ENCODE results near the gene CELF2.

CELF2 gene

GRCh38 chr10:11093771-11094736 lies 76.4 kb downstream of the CELF2 start:
- ATAC-seq = no peak

GRCh38 chr10:11095374-11095801 lies 77.7 kb downstream of the CELF2 start:
- ATAC-seq = no peak
- TF ChIP-seq ISL1 (CRISPR knock-in tag; IDR thresholded peaks at IDR 0.05) = no peak
- TF ChIP-seq RARB (CRISPR knock-in tag; IDR thresholded peaks at IDR 0.05) = no peak
- no peak for TF ChIP-seq ZFP3 (CRISPR knock-in tag; IDR thresholded peaks at IDR 0.05)
- TF ChIP-seq TOX (CRISPR knock-in tag; IDR thresholded peaks at IDR 0.05; ENCODE audit: borderline replicate concordance) = no peak
- TF ChIP-seq GLIS3 (CRISPR knock-in tag; IDR thresholded peaks at IDR 0.05) = no peak
- TF ChIP-seq ZNF70 (CRISPR knock-in tag; IDR thresholded peaks at IDR 0.05) = no peak
- TF ChIP-seq ARNTL (CRISPR knock-in tag; IDR thresholded peaks at IDR 0.05; ENCODE audit: borderline replicate concordance, low read depth) = no peak
- TF ChIP-seq PPARA (CRISPR knock-in tag; IDR thresholded peaks at IDR 0.05; ENCODE audit: borderline replicate concordance) = no peak
- TF ChIP-seq ZNF565 (CRISPR knock-in tag; conservative IDR thresholded peaks at IDR 0.05; ENCODE audit: low read depth) = no peak

More at GRCh38 chr10:11093771-11094736, 76.4 kb downstream of the CELF2 start:
- TF ChIP-seq BACH2 (CRISPR knock-in tag; IDR thresholded peaks at IDR 0.05; ENCODE audit: borderline replicate concordance) (no peak), CREB5 (CRISPR knock-in tag; IDR thresholded peaks at IDR 0.05; ENCODE audit: low read depth) (no peak), ZC3H10 (CRISPR knock-in tag; IDR thresholded peaks at IDR 0.05) (no peak), ZFP30 (CRISPR knock-in tag; IDR thresholded peaks at IDR 0.05) (no peak), PATZ1 (CRISPR knock-in tag; IDR thresholded peaks at IDR 0.05; ENCODE audit: borderline replicate concordance) (no peak)

- ATAC-seq = no peak
- no peak for TF ChIP-seq CSRNP3 (CRISPR knock-in tag; IDR thresholded peaks at IDR 0.05)
- TF ChIP-seq ZNF70 (CRISPR knock-in tag; IDR thresholded peaks at IDR 0.05) = no peak
- TF ChIP-seq ZFP30 (CRISPR knock-in tag; IDR thresholded peaks at IDR 0.05) = no peak
- no peak for TF ChIP-seq POU6F1 (CRISPR knock-in tag; IDR thresholded peaks at IDR 0.05; ENCODE audit: borderline replicate concordance, low read depth)
- TF ChIP-seq TOX (CRISPR knock-in tag; IDR thresholded peaks at IDR 0.05; ENCODE audit: borderline replicate concordance) = no peak
- no peak for TF ChIP-seq TCF4 (CRISPR knock-in tag; IDR thresholded peaks at IDR 0.05; ENCODE audit: borderline replicate concordance)
- TF ChIP-seq ARNTL (CRISPR knock-in tag; IDR thresholded peaks at IDR 0.05; ENCODE audit: borderline replicate concordance, low read depth) = no peak
- no peak for TF ChIP-seq ZC3H10 (CRISPR knock-in tag; IDR thresholded peaks at IDR 0.05)
Measured at GRCh38 chr10:11096422-11096821, 78.8 kb downstream of the CELF2 start.

GRCh38 chr10:11097686-11098085 lies 80.0 kb downstream of the CELF2 start:
- no peak for ATAC-seq
- TF ChIP-seq OSR1 (CRISPR knock-in tag; IDR thresholded peaks at IDR 0.05) (no peak), ZNF8 (CRISPR knock-in tag; IDR thresholded peaks at IDR 0.05) (no peak), CSDC2 (CRISPR knock-in tag; IDR thresholded peaks at IDR 0.05) (no peak), SNAI2 (CRISPR knock-in tag; IDR thresholded peaks at IDR 0.05) (no peak), TOX (CRISPR knock-in tag; IDR thresholded peaks at IDR 0.05; ENCODE audit: borderline replicate concordance) (no peak), BACH2 (CRISPR knock-in tag; IDR thresholded peaks at IDR 0.05; ENCODE audit: borderline replicate concordance) (no peak), PATZ1 (CRISPR knock-in tag; IDR thresholded peaks at IDR 0.05; ENCODE audit: borderline replicate concordance) (no peak)

All from SK-N-SH treated with all-trans-retinoic acid at 6 μM for 48 hours (cell line).